Prostate gland (tissue), 2 donors: ENCODE results near the gene RNF217. TPM values are rescaled to one million over a fixed set of nuclear protein-coding genes. Genes with fewer than 3 reads are reported as not detected.

Source experiments
- DNase-seq: peaks from one replicate; pipeline ENCODE4 v3.0.0-alpha.2; 2019; ENCODE audit warnings: low spot score
- H3K27ac ChIP-seq, 2 donors: fragments of 200-600 bp; sonication (generic); 2 replicates each; pipeline ENCODE4 v1.5.1; 2017 to 2019
- H3K27me3 ChIP-seq: fragments of 200-600 bp; sonication (generic); replicated peaks from 2 replicates; pipeline ENCODE4 v1.5.1; 2019; ENCODE audit not compliant: insufficient read depth
- H3K36me3 ChIP-seq, 2 donors: fragments of 200-600 bp; sonication (generic); 1 replicate in 1 of 2; 2 replicates in 1 of 2; pipeline versions ENCODE4 v1.5.1 to v1.8.1; 2017 to 2019
- H3K4me1 ChIP-seq: fragments of 200-600 bp; sonication (generic); replicated peaks from 2 replicates; pipeline ENCODE4 v1.5.1; 2019
- H3K4me3 ChIP-seq, 2 donors: fragments of 200-600 bp; sonication (generic); 2 replicates each; pipeline ENCODE4 v1.5.1; 2017 to 2019
- H3K9me3 ChIP-seq: fragments of 200-600 bp; sonication (generic); 2 replicates; pipeline ENCODE4 v1.5.1; 2017
- CTCF ChIP-seq, 4 experiments: fragments of 200-600 bp in 2 of 4; fragments of 450-650 bp in 2 of 4; sonication (generic) in 2 of 4; IDR thresholded peaks; 1 replicate in 3 of 4; 2 replicates in 1 of 4; pipeline ENCODE4 v1.5.1; 2016 to 2019; ENCODE audit warnings: antibody characterized with exemption in 4 of 4, mild to moderate bottlenecking in 2 of 4, moderate library complexity in 2 of 4
- POLR2A ChIP-seq: fragments of 450-650 bp; IDR thresholded peaks from one replicate; pipeline ENCODE4 v1.6.1; 2016; ENCODE audit warnings: antibody characterized with exemption, mild to moderate bottlenecking
- POLR2AphosphoS5 ChIP-seq: sonication (generic); formaldehyde crosslinking; IDR thresholded peaks from one replicate; pipeline ENCODE4 v1.6.1; 2017; ENCODE audit warnings: antibody characterized with exemption
- WGBS: methylation state at CpG from one replicate; pipeline ENCODE4 v1.1.5; 2018; 5-methylcytosine and 5-hydroxymethylcytosine counted together
- intact Hi-C: fragments of 100-400 bp; cut with DNase I; formaldehyde crosslinking; loops from one replicate; pipeline ENCODE4 v1.14.2; 2022
- total RNA-seq, 2 donors: library from RNA; depleted of rRNA; stranded (reverse); fragments of >200 nt; gene quantifications; one replicate each; pipeline ENCODE4 v1.1.0, GENCODE V29; 2016

The RNF217 gene
- total RNA-seq, 2 donors from 2014 or later, result 12.1 to 24.3 TPM

- Histone ChIP-seq H3K36me3 (no peaks in the 10 kb centered on the region), H3K4me3 (no peak overlapping the region), H3K9me3 (no peaks in the 10 kb centered on the region), H3K27ac (no peak overlapping the region), H3K4me1 (no peaks in the 10 kb centered on the region), H3K27me3 (no peaks in the 10 kb centered on the region)
- TF ChIP-seq POLR2AphosphoS5 (no peak), CTCF (IDR thresholded peaks at IDR 0.05) (no peak), POLR2A (no peak)
- intact Hi-C loops, result no loop called here
- no peak for DNase-seq
Measured at GRCh38 chr6:125086716-125087115, 124.5 kb downstream of the RNF217 start.

DNA sequence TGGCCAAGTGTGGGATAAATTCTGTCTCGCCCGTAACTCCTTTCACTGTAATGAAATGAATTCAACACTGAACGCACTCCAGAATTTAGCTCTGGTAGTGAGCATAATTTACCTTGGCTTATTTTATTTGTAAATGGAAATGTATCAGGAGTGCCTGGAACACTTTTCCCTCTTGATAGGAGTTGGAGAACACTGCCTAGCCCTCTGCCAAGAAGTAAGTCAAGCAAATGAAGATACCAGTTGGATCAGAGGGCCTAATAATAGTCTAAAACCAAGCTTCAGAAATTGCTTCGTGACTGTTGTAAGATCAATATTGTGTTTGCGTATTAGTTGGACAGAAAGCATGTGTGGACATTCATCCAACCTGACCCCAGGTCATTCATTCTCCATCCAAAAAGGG lies 126.7 kb downstream of the RNF217 start:
- no peaks in the 10 kb centered on the region for H3K9me3 ChIP-seq
- TF ChIP-seq POLR2AphosphoS5 (no peak), CTCF (IDR thresholded peaks at IDR 0.05) (no peak), POLR2A (no peak)
- H3K4me3 ChIP-seq, result no peak overlapping the region
- 95% methylated on average over 5 of the region's 5 CpGs for whole genome bisulfite sequencing
- H3K36me3 ChIP-seq, result no peaks in the 10 kb centered on the region
- intact Hi-C loops, result no loop called here
- no peaks in the 10 kb centered on the region for H3K27me3 ChIP-seq
- no peak for DNase-seq
- no peak overlapping the region for H3K27ac ChIP-seq
- H3K4me1 ChIP-seq, result no peaks in the 10 kb centered on the region

DNA sequence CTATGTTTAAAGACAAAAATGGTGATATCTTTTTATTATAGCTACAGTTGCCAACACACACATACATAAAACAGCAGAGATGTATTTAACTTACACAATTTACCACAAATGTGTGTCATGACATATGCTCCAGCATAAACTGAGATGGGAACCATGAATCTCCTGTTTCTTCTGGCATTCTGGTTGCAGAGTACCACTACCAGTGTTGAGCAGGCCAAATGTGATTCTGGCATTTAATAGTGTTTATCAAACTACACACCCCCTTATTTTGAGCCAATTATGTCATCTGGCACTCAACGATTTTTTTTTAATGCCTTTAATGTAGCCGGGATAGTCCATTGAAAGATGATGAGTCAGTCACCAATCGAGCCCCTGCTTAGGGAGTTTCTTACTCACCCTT lies 132.3 kb downstream of the RNF217 start:
- WGBS, result 51% methylated on average over 3 of the region's 3 CpGs
- Histone ChIP-seq H3K4me1 (no peaks in the 10 kb centered on the region), H3K27ac (no peak overlapping the region), H3K9me3 (no peaks in the 10 kb centered on the region), H3K4me3 (no peak overlapping the region), H3K27me3 (no peaks in the 10 kb centered on the region), H3K36me3 (no peaks in the 10 kb centered on the region)
- TF ChIP-seq POLR2AphosphoS5, result no peak
- no peak for TF ChIP-seq POLR2A
- TF ChIP-seq CTCF (IDR thresholded peaks at IDR 0.05), result no peak
- no peak for DNase-seq
- intact Hi-C loops, result no loop called here

DNA sequence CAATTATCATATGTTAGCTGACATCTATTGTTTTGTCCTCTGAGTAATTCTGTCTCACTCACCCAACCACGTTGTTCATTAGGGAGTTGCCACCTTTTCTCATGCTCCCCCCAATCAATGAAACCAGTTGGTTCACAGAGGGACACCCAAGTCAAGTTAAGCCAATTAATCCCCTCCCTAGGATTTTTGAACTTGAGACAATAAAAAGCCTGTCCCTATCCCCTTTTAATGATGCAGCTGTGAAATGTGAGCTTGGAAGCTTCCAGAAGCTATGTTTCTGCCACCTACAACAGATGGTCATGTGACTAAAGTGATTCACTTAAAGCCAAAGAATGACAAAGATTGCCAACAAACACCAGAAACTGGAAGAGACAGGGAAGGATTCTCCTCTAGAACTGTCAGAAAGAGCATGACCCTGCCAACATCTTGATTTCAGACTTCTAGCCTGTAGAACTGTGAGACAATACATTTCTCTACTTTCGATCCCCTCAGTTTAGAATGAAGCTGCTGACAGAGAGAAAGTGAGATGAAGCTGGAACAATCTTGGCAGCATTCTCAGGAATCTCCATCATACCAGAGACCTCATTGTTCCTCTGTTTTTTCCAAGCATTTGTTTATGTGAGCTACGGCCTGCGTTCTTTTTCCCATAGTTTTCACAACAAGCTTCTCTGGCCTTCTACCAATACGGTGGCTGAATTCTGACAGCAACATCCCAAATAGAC lies 133.5 kb downstream of the RNF217 start:
- Histone ChIP-seq H3K27ac (no peak overlapping the region), H3K27me3 (no peaks in the 10 kb centered on the region)
- intact Hi-C loops, result loop anchor here (5.0 kb wide), 1 partner anchor 133 kb away; the partner anchor contains the start of gene RNF217

More for the DNA sequence above, 133.5 kb downstream of the RNF217 start:
- H3K4me1 ChIP-seq, result no peaks in the 10 kb centered on the region
- H3K4me3 ChIP-seq, result no peak overlapping the region
- no peak for DNase-seq
- TF ChIP-seq POLR2A (no peak), CTCF (IDR thresholded peaks at IDR 0.05) (no peak), POLR2AphosphoS5 (no peak)
- no peaks in the 10 kb centered on the region for H3K36me3 ChIP-seq
- H3K9me3 ChIP-seq, result no peaks in the 10 kb centered on the region
- WGBS, result 58% methylated on average over 5 of the region's 5 CpGs
